ENCODE data around the gene TMEM204.

Gene TMEM204

GRCh38 chr16:1527836-1528811, 5.3 kb upstream of the TMEM204 start:
- ChIA-PET POLR2A (ENCODE audit: low non-redundant PET) (no interaction called here), CTCF (no interaction called here)
- DNase-seq (ENCODE audit: low spot score), result no peak
- no peak overlapping the region for H3K27ac ChIP-seq
- TF ChIP-seq, protein P1, sequence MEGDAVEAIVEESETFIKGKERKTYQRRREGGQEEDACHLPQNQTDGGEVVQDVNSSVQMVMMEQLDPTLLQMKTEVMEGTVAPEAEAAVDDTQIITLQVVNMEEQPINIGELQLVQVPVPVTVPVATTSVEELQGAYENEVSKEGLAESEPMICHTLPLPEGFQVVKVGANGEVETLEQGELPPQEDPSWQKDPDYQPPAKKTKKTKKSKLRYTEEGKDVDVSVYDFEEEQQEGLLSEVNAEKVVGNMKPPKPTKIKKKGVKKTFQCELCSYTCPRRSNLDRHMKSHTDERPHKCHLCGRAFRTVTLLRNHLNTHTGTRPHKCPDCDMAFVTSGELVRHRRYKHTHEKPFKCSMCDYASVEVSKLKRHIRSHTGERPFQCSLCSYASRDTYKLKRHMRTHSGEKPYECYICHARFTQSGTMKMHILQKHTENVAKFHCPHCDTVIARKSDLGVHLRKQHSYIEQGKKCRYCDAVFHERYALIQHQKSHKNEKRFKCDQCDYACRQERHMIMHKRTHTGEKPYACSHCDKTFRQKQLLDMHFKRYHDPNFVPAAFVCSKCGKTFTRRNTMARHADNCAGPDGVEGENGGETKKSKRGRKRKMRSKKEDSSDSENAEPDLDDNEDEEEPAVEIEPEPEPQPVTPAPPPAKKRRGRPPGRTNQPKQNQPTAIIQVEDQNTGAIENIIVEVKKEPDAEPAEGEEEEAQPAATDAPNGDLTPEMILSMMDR (conservative IDR thresholded peaks at IDR 0.05; ENCODE audit: low read depth), result no peak

DNA sequence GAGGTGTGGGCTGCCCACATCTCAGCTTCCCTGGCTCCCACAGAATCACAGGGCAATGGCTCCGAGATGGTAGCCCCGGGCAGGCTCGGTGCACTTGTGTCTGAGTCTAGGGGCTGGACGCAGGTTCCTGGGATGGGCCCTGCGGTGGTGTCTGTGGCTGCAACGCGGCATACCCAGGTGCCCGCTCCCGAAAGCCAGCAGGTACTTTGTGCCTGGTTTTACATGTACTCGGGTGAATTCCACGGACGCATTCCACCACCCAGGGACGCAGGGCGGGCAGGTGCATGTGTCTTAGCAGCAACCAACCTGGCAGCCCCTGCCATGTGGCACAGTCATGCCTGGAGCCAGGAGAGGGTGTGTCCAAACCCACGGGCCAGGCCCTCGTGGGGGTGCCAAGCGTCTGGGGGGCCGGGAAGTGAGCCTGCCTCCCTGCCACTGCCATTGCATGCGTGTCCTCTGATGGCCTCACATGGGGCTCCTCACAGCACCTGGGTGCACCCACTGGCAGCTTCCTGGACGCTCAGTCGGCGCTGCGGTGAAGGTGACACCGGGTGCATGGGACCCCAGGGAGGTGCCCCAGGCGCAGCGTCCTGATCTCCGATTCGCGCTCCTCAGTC, 4.4 kb upstream of the TMEM204 start:
- DNase-seq (ENCODE audit: low spot score), result no peak
- TF ChIP-seq, protein P1 (conservative IDR thresholded peaks at IDR 0.05; ENCODE audit: low read depth), result no peak
- POLR2A ChIA-PET (ENCODE audit: low non-redundant PET), result no interaction called here
- no peak overlapping the region for H3K27ac ChIP-seq
- CTCF ChIA-PET, result no interaction called here

- H3K27ac ChIP-seq, result peak overlapping the region; percentile 75
- CTCF ChIA-PET, result no interaction called here
- POLR2A ChIA-PET (ENCODE audit: low non-redundant PET), result no interaction called here
- TF ChIP-seq, protein P1 (conservative IDR thresholded peaks at IDR 0.05; ENCODE audit: low read depth), result no peak
- peak; percentile 18 for DNase-seq (ENCODE audit: low spot score)
Measured at GRCh38 chr16:1530349-1530882, 3.0 kb upstream of the TMEM204 start.

DNA sequence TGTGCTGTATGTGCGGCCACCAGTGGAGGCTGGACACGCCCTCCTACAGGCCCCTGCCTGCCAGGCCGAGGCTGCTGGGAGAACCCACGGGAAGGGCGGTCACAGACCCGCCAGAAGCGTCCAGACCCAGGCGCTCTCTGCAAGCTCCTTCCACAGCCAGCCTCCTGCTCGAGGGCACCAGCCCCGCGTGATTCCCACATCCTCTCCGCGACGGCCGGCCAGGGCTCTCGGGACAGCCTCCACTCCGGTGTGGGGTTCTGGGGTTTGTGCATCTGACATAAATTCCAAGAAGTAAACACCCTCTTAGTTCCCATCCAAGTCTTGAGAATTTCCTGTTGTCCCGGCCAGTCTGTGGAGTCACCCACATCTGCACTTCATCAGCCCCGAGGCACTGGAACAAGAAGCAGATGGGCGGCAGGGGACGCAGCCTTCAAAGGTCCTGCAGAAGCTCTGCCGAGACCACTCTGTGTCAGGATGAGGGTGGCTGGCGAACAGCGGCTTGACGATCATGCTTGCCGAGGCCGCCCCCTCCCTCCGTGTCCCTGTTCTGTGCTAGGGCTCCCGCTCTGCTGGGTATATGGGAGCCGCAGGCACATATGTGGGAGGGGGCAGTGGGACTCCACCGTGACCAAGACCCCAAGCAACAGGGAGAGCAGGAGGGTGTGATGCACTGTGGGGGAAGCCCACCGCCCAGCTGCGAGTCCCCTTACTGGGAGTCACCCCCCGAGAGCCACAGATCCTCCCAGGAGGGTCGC, 2.4 kb upstream of the TMEM204 start:
- TF ChIP-seq, protein P1 (conservative IDR thresholded peaks at IDR 0.05; ENCODE audit: low read depth), result no peak
- CTCF ChIA-PET, result no interaction called here
- DNase-seq (ENCODE audit: low spot score), result no peak
- H3K27ac ChIP-seq, result peak overlapping the region; percentile 75
- POLR2A ChIA-PET (ENCODE audit: low non-redundant PET), result no interaction called here

GRCh38 chr16:1531638-1531910, 1.9 kb upstream of the TMEM204 start:
- no peak for DNase-seq (ENCODE audit: low spot score)
- ChIA-PET POLR2A (ENCODE audit: low non-redundant PET) (no interaction called here), CTCF (no interaction called here)
- TF ChIP-seq, protein P1 (conservative IDR thresholded peaks at IDR 0.05; ENCODE audit: low read depth), result no peak
- H3K27ac ChIP-seq, result peak overlapping the region; percentile 75

DNA sequence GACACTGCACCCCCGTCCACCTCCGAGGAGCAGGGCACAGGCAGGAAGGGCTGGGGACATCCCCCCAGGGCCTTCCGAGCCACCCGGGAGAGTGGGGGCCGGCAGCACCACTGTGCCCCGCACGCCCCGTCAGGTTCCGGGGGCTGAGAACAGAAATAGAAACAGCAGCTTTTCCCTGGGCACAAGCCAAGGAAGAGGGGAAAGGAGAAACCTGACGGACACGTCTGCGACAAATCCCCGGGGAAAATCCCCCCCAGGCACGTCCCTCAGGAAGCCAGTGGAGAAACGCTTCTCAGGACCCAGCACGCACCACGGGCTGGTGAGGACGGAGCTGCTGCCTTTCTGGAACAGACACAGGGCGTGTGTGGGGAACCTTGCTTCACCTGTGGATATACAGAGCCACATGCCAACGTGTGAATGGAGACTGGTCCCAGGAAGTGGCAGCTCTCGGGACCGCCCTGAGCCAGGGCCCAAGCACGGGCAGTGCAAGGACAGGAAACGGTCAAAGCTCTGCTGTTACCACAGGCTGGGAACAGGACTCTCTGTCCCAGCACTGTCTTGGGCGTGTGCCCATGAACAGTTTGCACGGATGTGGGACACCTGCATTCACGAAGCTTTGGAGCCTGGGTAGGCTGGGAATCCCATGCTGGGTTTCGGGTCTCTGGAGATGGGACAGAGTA, 1.2 kb upstream of the TMEM204 start:
- DNase-seq (ENCODE audit: low spot score), result no peak
- ChIA-PET POLR2A (ENCODE audit: low non-redundant PET) (no interaction called here), CTCF (no interaction called here)
- TF ChIP-seq, protein P1 (conservative IDR thresholded peaks at IDR 0.05; ENCODE audit: low read depth), result no peak
- H3K27ac ChIP-seq, result peak overlapping the region; percentile 75

Measured in RWPE1 (cell line).